K562 (cell line): Measurements from ENCODE around the gene ZNF513. TPM values are rescaled to one million over a fixed set of nuclear protein-coding genes. Genes with fewer than 3 reads are reported as not detected.
A peak's percentile ranks its signal among the peaks of the same experiment; 100 is the strongest.

Experiments
- ATAC-seq: fragments of 200-7000 bp; cut with Tn5 transposase; 3 replicates; pipeline ENCODE4 v1.9.1; 2020; ENCODE audit warnings: moderate library complexity
- BruUV-seq: library from RNA; stranded (reverse); fragments of 400-500 nt; replicated peaks from 2 replicates; lab custom pipeline; 2021; lab: Mats Ljungman, UMichigan
- CTCF ChIA-PET: fragments of 300-600 bp; formaldehyde crosslinking; extraction: SDS; loops from one replicate; lab custom pipeline; 2021; ENCODE audit warnings: low intra/inter-chr PET ratio; lab: Yijun Ruan, JAX
- POLR2A ChIA-PET: fragments of 300-600, 350-650 bp; sonication (Branson Sonifier 250); formaldehyde crosslinking; extraction: SDS; loops from one replicate; lab custom pipeline; 2021; ENCODE audit warnings: antibody characterized with exemption, inconsistent platforms; lab: Yijun Ruan, JAX
- DNase-seq, 4 experiments: peaks; one replicate each; pipeline versions ENCODE4 v3.0.0 to v3.0.0-alpha.2; 2011 to 2018; ENCODE audit warnings: low spot score in 3 of 4, mixed read lengths in 3 of 4; ENCODE audit errors: extremely low read depth in 1 of 4
- FAIRE-seq: peaks from 2 replicates; lab custom pipeline; 2011; peaks lifted over from hg19 to GRCh38; lab: Jason Lieb, UNC
- H2AFZ ChIP-seq: 2 replicates; pipeline ENCODE4 v1.6.0; 2011; ENCODE audit warnings: low read depth, low read length, control low read depth, inconsistent platforms
- H3K27ac ChIP-seq: fragments of 200-600 bp; 3 replicates; pipeline ENCODE4 v1.8.0; 2011; ENCODE audit warnings: low read depth, mild to moderate bottlenecking, control low read depth, inconsistent platforms, low read length, moderate library complexity, mixed read lengths; ENCODE audit errors: extremely low read depth
- H3K27me3 ChIP-seq, 2 experiments: fragments of 300-600 bp in 1 of 2; 2 replicates in 1 of 2; 3 replicates in 1 of 2; pipeline versions ENCODE4 v1.6.0 to v1.8.0; 2011; ENCODE audit warnings: inconsistent platforms in 2 of 2, low read length in 2 of 2, mild to moderate bottlenecking in 1 of 2, mixed read lengths in 1 of 2, moderate library complexity in 1 of 2; ENCODE audit not compliant: control insufficient read depth in 2 of 2, insufficient read depth in 2 of 2
- H3K36me3 ChIP-seq: fragments of 300-600 bp; 3 replicates; pipeline ENCODE4 v1.8.0; 2011; ENCODE audit warnings: mild to moderate bottlenecking, low read length, inconsistent platforms; ENCODE audit not compliant: control insufficient read depth, insufficient read depth
- H3K4me1 ChIP-seq, 2 experiments: fragments of 200-600 bp in 1 of 2; replicated peaks in 1 of 2; 2 replicates in 1 of 2; 3 replicates in 1 of 2; pipeline versions ENCODE4 v1.5.1 to v1.8.0; 2011; ENCODE audit warnings: inconsistent platforms in 2 of 2, low read length in 2 of 2, mild to moderate bottlenecking in 1 of 2, mixed read lengths in 1 of 2, moderate library complexity in 1 of 2; ENCODE audit not compliant: control insufficient read depth in 2 of 2, insufficient read depth in 2 of 2
- H3K4me2 ChIP-seq: 2 replicates; pipeline ENCODE4 v1.6.1; 2011; ENCODE audit warnings: low read length, control low read depth, inconsistent platforms, mixed read lengths; ENCODE audit not compliant: insufficient read depth
- H3K4me3 ChIP-seq: fragments of 200-600 bp; sonication (generic), shearing (Covaris generic); 2 replicates; pipeline ENCODE4 v1.5.1; 2016; ENCODE audit warnings: control low read depth, inconsistent platforms
- H3K79me2 ChIP-seq: fragments of 200-600 bp; 3 replicates; pipeline ENCODE4 v1.8.0; 2011; ENCODE audit warnings: low read length, inconsistent platforms; ENCODE audit not compliant: control insufficient read depth, insufficient read depth
- H3K9ac ChIP-seq, 2 experiments: 2 replicates each; pipeline versions ENCODE4 v1.6.0 to v1.6.1; 2011; ENCODE audit warnings: low read depth in 2 of 2, low read length in 2 of 2, control low read depth in 1 of 2, inconsistent platforms in 1 of 2, mild to moderate bottlenecking in 1 of 2, mixed read lengths in 1 of 2; ENCODE audit not compliant: insufficient read depth in 1 of 2
- H3K9me1 ChIP-seq: one replicate; pipeline ENCODE4 v1.6.0; 2011; ENCODE audit warnings: inconsistent platforms, mild to moderate bottlenecking, low read length, moderate library complexity; ENCODE audit not compliant: control insufficient read depth, insufficient read depth
- H3K9me3 ChIP-seq: replicated peaks from 2 replicates; pipeline ENCODE4 v1.5.1; 2011; ENCODE audit warnings: low read depth, low read length, inconsistent platforms; ENCODE audit not compliant: control insufficient read depth, insufficient read depth
- H4K20me1 ChIP-seq: replicated peaks from 2 replicates; pipeline ENCODE4 v1.6.1; 2011; ENCODE audit warnings: low read length, inconsistent platforms, mixed read lengths; ENCODE audit not compliant: control insufficient read depth, insufficient read depth
- PHTF2 ChIP-seq: fragments of 250-450 bp; sonication (Bioruptor Pico); IDR thresholded peaks from 2 replicates; pipeline ENCODE4 v1.5.0; 2021; ENCODE audit warnings: mild to moderate bottlenecking
- RBM22 ChIP-seq: fragments of 200-400 bp; formaldehyde crosslinking; IDR thresholded peaks from 2 replicates; pipeline ENCODE4 v1.6.1; 2018; ENCODE audit warnings: low read length, low read depth; ENCODE audit not compliant: poor library complexity, severe bottlenecking
- SMARCA4 ChIP-seq: fragments of 450-650 bp; IDR thresholded peaks from 2 replicates; pipeline ENCODE4 v1.6.1; 2016
- SUPT5H ChIP-seq: fragments of 450-650 bp; IDR thresholded peaks from 2 replicates; pipeline ENCODE4 v1.6.1; 2016
- WGBS: fragments of 100-300 bp; shearing (Covaris generic); methylation state at CpG from one replicate; pipeline ENCODE4 v1.1.6; 2016; ENCODE audit warnings: low coverage, mixed read lengths; ENCODE audit not compliant: insufficient coverage; ENCODE audit errors: missing lambda C conversion rate; 5-methylcytosine and 5-hydroxymethylcytosine counted together
- in situ Hi-C: fragments of 300-500 bp; cut with MboI; formaldehyde crosslinking; loops from 4 replicates; pipeline ENCODE4 v1.15.0; 2018; ENCODE audit warnings: inconsistent platforms, mixed read lengths
- intact Hi-C: fragments of 100-400 bp; cut with micrococcal nuclease; formaldehyde crosslinking; loops from 2 replicates; pipeline ENCODE4 v1.14.2; 2022
- polyA plus RNA-seq, 8 experiments: library from polyadenylated mRNA; depleted of rRNA in 4 of 8; stranded (reverse) in 5 of 8; unstranded in 3 of 8; fragments of >200 nt; fragmentation: Nextera tagmentation in 2 of 8; fragmentation: Illumina TruSeq in 1 of 8; extraction: Ambion mirVana in 2 of 8; extraction: Trizol in 1 of 8; gene quantifications; 2 replicates each; pipeline versions ENCODE4 v1.2.1 to v1.2.3, GENCODE V29; 2011 to 2014; ENCODE audit warnings: inconsistent platforms in 1 of 8, missing spikeins in 1 of 8
- total RNA-seq, 7 experiments: library from RNA; depleted of rRNA in 6 of 7; stranded (reverse); fragments of >200 nt in 6 of 7; fragmentation: Illumina TruSeq in 2 of 7; extraction: Trizol in 2 of 7; gene quantifications; 2 replicates each; pipeline versions ENCODE4 v1.2.1 to v1.2.3, GENCODE V29; 2011 to 2021; ENCODE audit warnings: low replicate concordance in 1 of 7
- TF ChIP-seq, protein P1 (sequence below): sonication (generic); formaldehyde crosslinking; IDR thresholded peaks from 2 replicates; pipeline ENCODE4 v1.8.0; 2023; ENCODE audit warnings: mild to moderate bottlenecking, missing genetic modification reagents

ZNF513 gene
- total and polyA plus RNA-seq, 9 of the 15 experiments (the other 6 are each of a cell fraction or from before 2014, with no cell fraction given) = 0.04 to 13.6 (median 4.4) TPM

GRCh38 chr2:27379383-27379835, 1.1 kb downstream of the ZNF513 start (continued):
- TF ChIP-seq, protein P1, sequence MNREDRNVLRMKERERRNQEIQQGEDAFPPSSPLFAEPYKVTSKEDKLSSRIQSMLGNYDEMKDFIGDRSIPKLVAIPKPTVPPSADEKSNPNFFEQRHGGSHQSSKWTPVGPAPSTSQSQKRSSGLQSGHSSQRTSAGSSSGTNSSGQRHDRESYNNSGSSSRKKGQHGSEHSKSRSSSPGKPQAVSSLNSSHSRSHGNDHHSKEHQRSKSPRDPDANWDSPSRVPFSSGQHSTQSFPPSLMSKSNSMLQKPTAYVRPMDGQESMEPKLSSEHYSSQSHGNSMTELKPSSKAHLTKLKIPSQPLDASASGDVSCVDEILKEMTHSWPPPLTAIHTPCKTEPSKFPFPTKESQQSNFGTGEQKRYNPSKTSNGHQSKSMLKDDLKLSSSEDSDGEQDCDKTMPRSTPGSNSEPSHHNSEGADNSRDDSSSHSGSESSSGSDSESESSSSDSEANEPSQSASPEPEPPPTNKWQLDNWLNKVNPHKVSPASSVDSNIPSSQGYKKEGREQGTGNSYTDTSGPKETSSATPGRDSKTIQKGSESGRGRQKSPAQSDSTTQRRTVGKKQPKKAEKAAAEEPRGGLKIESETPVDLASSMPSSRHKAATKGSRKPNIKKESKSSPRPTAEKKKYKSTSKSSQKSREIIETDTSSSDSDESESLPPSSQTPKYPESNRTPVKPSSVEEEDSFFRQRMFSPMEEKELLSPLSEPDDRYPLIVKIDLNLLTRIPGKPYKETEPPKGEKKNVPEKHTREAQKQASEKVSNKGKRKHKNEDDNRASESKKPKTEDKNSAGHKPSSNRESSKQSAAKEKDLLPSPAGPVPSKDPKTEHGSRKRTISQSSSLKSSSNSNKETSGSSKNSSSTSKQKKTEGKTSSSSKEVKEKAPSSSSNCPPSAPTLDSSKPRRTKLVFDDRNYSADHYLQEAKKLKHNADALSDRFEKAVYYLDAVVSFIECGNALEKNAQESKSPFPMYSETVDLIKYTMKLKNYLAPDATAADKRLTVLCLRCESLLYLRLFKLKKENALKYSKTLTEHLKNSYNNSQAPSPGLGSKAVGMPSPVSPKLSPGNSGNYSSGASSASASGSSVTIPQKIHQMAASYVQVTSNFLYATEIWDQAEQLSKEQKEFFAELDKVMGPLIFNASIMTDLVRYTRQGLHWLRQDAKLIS (CRISPR knock-in tag) = 0 out of 2 replicates have a peak, but pooled peaks have one; percentile 51

- H3K79me2 ChIP-seq = peaks cover 16% of the 10 kb centered on the region; the same call in 2 of the 3 replicates
- CTCF ChIA-PET = interaction anchor here (0.6 kb wide), 1 partner anchor 23 kb away, joined by 4 read pairs; no protein-coding TSS in a partner anchor
- H3K9ac ChIP-seq = peak overlapping the region; percentile 67 to 83; a peak in 3 of 4 replicates
- H3K36me3 ChIP-seq = peaks cover 81% of the 10 kb centered on the region
- H4K20me1 ChIP-seq = no peaks in the 10 kb centered on the region
- H3K9me1 ChIP-seq = no peaks in the 10 kb centered on the region
- H3K27ac ChIP-seq = peak overlapping the region; percentile 92; the same call in 2 of the 3 replicates
- intact Hi-C loops = no loop called here
- POLR2A ChIA-PET = interaction anchor here (1.0 to 4.3 kb wide), 5 partner anchors 9 to 205 kb away, joined by 3 to 41 read pairs (median 5); partner anchors contain the start of genes EIF2B4, GTF3C2 and SNX17
- no peak for DNase-seq
- no peaks in the 10 kb centered on the region for H3K27me3 ChIP-seq
- H3K4me1 ChIP-seq = peaks cover 7 to 42% of the 10 kb centered on the region in 2 experiments
- no peaks in the 10 kb centered on the region for H3K9me3 ChIP-seq
- WGBS = 87% methylated on average over 3 of the region's 9 CpGs
- FAIRE-seq = no peak
- no peak overlapping the region for H3K4me3 ChIP-seq
- peak overlapping the region; percentile 95 for H3K4me2 ChIP-seq
- no peak for ATAC-seq
- no TSS peak for BruUV-seq
- in situ Hi-C loops = no loop called here
- no peak overlapping the region for H2AFZ ChIP-seq
- 0 out of 2 replicates have a peak, but pooled peaks have one; percentile 10 for TF ChIP-seq SUPT5H
- peak; percentile 79 for TF ChIP-seq RBM22
- TF ChIP-seq SMARCA4 = no peak
- no peak for TF ChIP-seq PHTF2 (CRISPR knock-in tag)
These were observed 1.7 kb downstream of the ZNF513 start for GRCh38 chr2:27378809-27379290.
